A549 (cell line): ENCODE measurements around the gene HUNK. TPM values are rescaled to one million over a fixed set of nuclear protein-coding genes. Genes with fewer than 3 reads are reported as not detected.
A peak's percentile ranks its signal among the peaks of the same experiment; 100 is the strongest.

Experiments
- ATAC-seq, 2 experiments: fragments of 200-7000 bp in 1 of 2; fragments of >200 bp in 1 of 2; cut with Nextera tagmentation in 1 of 2; cut with Tn5 transposase in 1 of 2; 3 replicates each; pipeline versions ENCODE4 v1.8.0 to v1.9.1; 2018 to 2020; ENCODE audit warnings: mild to moderate bottlenecking in 1 of 2, moderate library complexity in 1 of 2
- CTCF ChIA-PET: fragments of 300-600 bp; sonication (Branson Sonifier 250); formaldehyde crosslinking; extraction: SDS; loops from one replicate; lab custom pipeline; 2021; ENCODE audit warnings: antibody characterized with exemption, inconsistent platforms; lab: Yijun Ruan, JAX
- POLR2A ChIA-PET: fragments of 350-600 bp; formaldehyde crosslinking; extraction: SDS; loops from one replicate; lab custom pipeline; 2021; ENCODE audit warnings: antibody characterized with exemption, inconsistent platforms; lab: Yijun Ruan, JAX
- DNase-seq, 2 experiments: peaks; one replicate each; pipeline versions ENCODE4 v3.0.0 to v3.0.0-alpha.2; 2011 to 2016; ENCODE audit warnings: low read depth in 1 of 2, low spot score in 1 of 2
- FAIRE-seq: peaks from 2 replicates; lab custom pipeline; 2011; peaks lifted over from hg19 to GRCh38; lab: Jason Lieb, UNC
- H3K27ac ChIP-seq, 2 experiments: fragments of >200 bp; sonication (Bioruptor Twin); formaldehyde crosslinking; 3 replicates each; pipeline ENCODE4 v1.5.1; 2016 to 2017
- H3K4me1 ChIP-seq: fragments of >200 bp; sonication (Bioruptor Twin); formaldehyde crosslinking; 3 replicates; pipeline ENCODE4 v1.6.1; 2016
- H3K4me2 ChIP-seq: fragments of >200 bp; sonication (Bioruptor Twin); formaldehyde crosslinking; 3 replicates; pipeline ENCODE4 v1.6.1; 2016
- H3K4me3 ChIP-seq: fragments of >200 bp; sonication (Bioruptor Twin); formaldehyde crosslinking; 3 replicates; pipeline ENCODE4 v1.5.1; 2016
- H3K9me3 ChIP-seq: fragments of >200 bp; sonication (Bioruptor Twin); formaldehyde crosslinking; 3 replicates; pipeline ENCODE4 v1.6.1; 2016
- BHLHE40 ChIP-seq: IDR thresholded peaks from 2 replicates; pipeline ENCODE4 v1.6.1; 2012; ENCODE audit warnings: low read depth, low read length, inconsistent platforms
- CHD4 ChIP-seq: fragments of 200-600 bp; sonication (generic); IDR thresholded peaks from 2 replicates; pipeline ENCODE4 v1.6.1; 2016; ENCODE audit warnings: antibody characterized with exemption, mild to moderate bottlenecking, borderline replicate concordance
- E2F6 ChIP-seq: IDR thresholded peaks from 2 replicates; pipeline ENCODE4 v1.6.1; 2012; ENCODE audit warnings: low read depth, borderline replicate concordance
- EHF ChIP-seq: fragments of 250-450 bp; sonication (Bioruptor Pico); IDR thresholded peaks from 2 replicates; pipeline ENCODE4 v1.5.0; 2020; ENCODE audit warnings: mild to moderate bottlenecking
- EHMT2 ChIP-seq: fragments of 200-600 bp; sonication (generic); IDR thresholded peaks from 2 replicates; pipeline ENCODE4 v1.6.1; 2016; ENCODE audit warnings: antibody characterized with exemption, low read depth, mild to moderate bottlenecking, moderate library complexity
- ESRRA ChIP-seq: fragments of 150-350 bp; IDR thresholded peaks from 2 replicates; pipeline ENCODE4 v1.6.1; 2014; ENCODE audit warnings: mild to moderate bottlenecking, low read length, borderline replicate concordance
- FOSL2 ChIP-seq, 2 experiments: fragments of 450-650 bp in 1 of 2; fragments of >200 bp in 1 of 2; sonication (Bioruptor Twin) in 1 of 2; formaldehyde crosslinking; IDR thresholded peaks; 2 replicates each; pipeline versions ENCODE4 v1.5.0 to v1.6.1; 2016 to 2020; ENCODE audit warnings: mild to moderate bottlenecking in 1 of 2, moderate library complexity in 1 of 2
- HDAC2 ChIP-seq: fragments of 200-600 bp; sonication (generic); IDR thresholded peaks from 2 replicates; pipeline ENCODE4 v1.6.1; 2016
- HES2 ChIP-seq: fragments of >200 bp; sonication (Bioruptor Twin); formaldehyde crosslinking; IDR thresholded peaks from 2 replicates; pipeline ENCODE4 v1.6.1; 2016
- HOXB13 ChIP-seq: fragments of 250-450 bp; sonication (Bioruptor Pico); IDR thresholded peaks from 2 replicates; pipeline ENCODE4 v1.5.0; 2020; ENCODE audit warnings: low read depth, mild to moderate bottlenecking, moderate library complexity
- JUNB ChIP-seq: fragments of >200 bp; sonication (Bioruptor Twin); formaldehyde crosslinking; IDR thresholded peaks from 2 replicates; pipeline ENCODE4 v1.6.1; 2016
- KDM5A ChIP-seq: fragments of 200-600 bp; sonication (generic); IDR thresholded peaks from 2 replicates; pipeline ENCODE4 v1.6.1; 2016; ENCODE audit warnings: antibody characterized with exemption, mild to moderate bottlenecking
- MAFK ChIP-seq: fragments of 450-650 bp; IDR thresholded peaks from 2 replicates; pipeline ENCODE4 v1.6.1; 2014; ENCODE audit not compliant: partially characterized antibody
- MAX ChIP-seq: IDR thresholded peaks from 2 replicates; pipeline ENCODE4 v1.6.1; 2012
- NR3C1 ChIP-seq: fragments of >200 bp; sonication (Bioruptor Twin); formaldehyde crosslinking; IDR thresholded peaks from 3 replicates; pipeline ENCODE4 v1.6.1; 2017
- PBX3 ChIP-seq: IDR thresholded peaks from 2 replicates; pipeline ENCODE4 v1.6.1; 2012
- RARB ChIP-seq: fragments of 250-450 bp; sonication (Bioruptor Pico); IDR thresholded peaks from 2 replicates; pipeline ENCODE4 v1.8.0; 2021; ENCODE audit warnings: mild to moderate bottlenecking, moderate library complexity
- RFX5 ChIP-seq: fragments of 450-650 bp; IDR thresholded peaks from 2 replicates; pipeline ENCODE4 v1.7.1; 2014; ENCODE audit warnings: antibody characterized with exemption, mild to moderate bottlenecking, moderate library complexity
- RNF2 ChIP-seq: fragments of 200-600 bp; sonication (generic); IDR thresholded peaks from 2 replicates; pipeline ENCODE4 v1.6.1; 2016; ENCODE audit warnings: low read depth, mild to moderate bottlenecking, antibody characterized with exemption, moderate library complexity, borderline replicate concordance
- USF2 ChIP-seq: fragments of 450-650 bp; IDR thresholded peaks from 2 replicates; pipeline ENCODE4 v1.6.1; 2014; ENCODE audit warnings: antibody characterized with exemption
- ZFP36 ChIP-seq: fragments of 450-650 bp; IDR thresholded peaks from 2 replicates; pipeline ENCODE4 v1.6.1; 2014; ENCODE audit warnings: borderline replicate concordance; ENCODE audit not compliant: partially characterized antibody
- ZNF302 ChIP-seq: fragments of 250-450 bp; sonication (Bioruptor Pico); IDR thresholded peaks from 2 replicates; pipeline ENCODE4 v1.9.0; 2021; ENCODE audit warnings: inconsistent platforms, mild to moderate bottlenecking, moderate library complexity
- ZSCAN20 ChIP-seq: fragments of 250-450 bp; sonication (Bioruptor Pico); IDR thresholded peaks from 2 replicates; pipeline ENCODE4 v1.8.0; 2022; ENCODE audit warnings: mild to moderate bottlenecking, moderate library complexity
- WGBS: methylation state at CpG from one replicate; pipeline ENCODE4 v1.1.6; 2017; ENCODE audit errors: missing lambda C conversion rate; 5-methylcytosine and 5-hydroxymethylcytosine counted together
- polyA plus RNA-seq, 4 experiments: library from polyadenylated mRNA; depleted of rRNA in 3 of 4; stranded (reverse); fragments of >200 nt; fragmentation: RNase III in 1 of 4; extraction: RNeasy Plus Mini Kit Qiagen cat#74134 plus additional on column Dnase treatment in 1 of 4; gene quantifications; 2 replicates in 3 of 4; 3 replicates in 1 of 4; pipeline ENCODE4 v1.2.3, GENCODE V29; 2011 to 2017

Gene HUNK
- polyA plus RNA-seq, 2 of the 4 experiments (the other 2 are of a cell fraction): 0.44 to 0.52 TPM

GRCh38 chr21:31999810-32000468 is 127.1 kb downstream of the HUNK start:
- TF ChIP-seq MAFK: peak; percentile 64
- TF ChIP-seq NR3C1: no peak
- TF ChIP-seq ZNF302 (CRISPR knock-in tag): no peak
- no peak for TF ChIP-seq USF2
- ATAC-seq: no peak
- FAIRE-seq: no peak
- H3K4me1 ChIP-seq: no peaks in the 10 kb centered on the region
- no peak overlapping the region for H3K4me2 ChIP-seq
- H3K9me3 ChIP-seq: no peaks in the 10 kb centered on the region
- POLR2A ChIA-PET: no interaction called here
- CTCF ChIA-PET: interaction anchor here (1.1 kb wide), 1 partner anchor 48 kb away, joined by 3 read pairs; no protein-coding TSS in a partner anchor
- no peak overlapping the region for H3K27ac ChIP-seq
- 59% methylated on average over 11 of the region's 12 CpGs for WGBS
- no peak overlapping the region for H3K4me3 ChIP-seq
- DNase-seq: no peak

- WGBS: 61% methylated on average over 10 of the region's 11 CpGs
- DNase-seq (no peak), FAIRE-seq (no peak), ATAC-seq (no peak)
- Histone ChIP-seq H3K27ac (no peak overlapping the region), H3K9me3 (no peaks in the 10 kb centered on the region), H3K4me1 (no peaks in the 10 kb centered on the region), H3K4me3 (no peak overlapping the region), H3K4me2 (no peak overlapping the region)
- ChIA-PET POLR2A (no interaction called here), CTCF (no interaction called here)
- TF ChIP-seq RFX5: no peak
Measured at GRCh38 chr21:32001390-32001789, 128.6 kb downstream of the HUNK start.

GRCh38 chr21:32003411-32003810 is 130.6 kb downstream of the HUNK start:
- DNase-seq (no peak), FAIRE-seq (no peak), ATAC-seq (no peak)
- Histone ChIP-seq H3K4me3 (no peak overlapping the region), H3K4me1 (no peaks in the 10 kb centered on the region), H3K27ac (no peak overlapping the region), H3K4me2 (no peak overlapping the region), H3K9me3 (no peaks in the 10 kb centered on the region)
- CTCF ChIA-PET: no interaction called here
- WGBS: 52% methylated on average over 2 of the region's 2 CpGs
- no peak for TF ChIP-seq PBX3
- POLR2A ChIA-PET: no interaction called here

- ATAC-seq: no peak
- TF ChIP-seq HDAC2 (no peak), RFX5 (no peak), BHLHE40 (no peak), ESRRA (no peak), KDM5A (no peak), RNF2 (no peak), JUNB (no peak), E2F6 (no peak)
- H3K9me3 ChIP-seq: no peaks in the 10 kb centered on the region
- FAIRE-seq: no peak
- H3K27ac ChIP-seq: no peak overlapping the region
- H3K4me3 ChIP-seq: no peak overlapping the region
- no peak overlapping the region for H3K4me2 ChIP-seq
- no peak for DNase-seq
- ChIA-PET POLR2A (no interaction called here), CTCF (no interaction called here)
- WGBS: 12% methylated on average over 3 of the region's 3 CpGs
- H3K4me1 ChIP-seq: no peaks in the 10 kb centered on the region
Measured at GRCh38 chr21:32004291-32004690, 131.5 kb downstream of the HUNK start.

GRCh38 chr21:32007456-32007855 is 134.6 kb downstream of the HUNK start:
- WGBS: 0% methylated on average over 1 of the region's 5 CpGs
- H3K4me3 ChIP-seq: no peak overlapping the region
- peak; percentile 18 to 31 for DNase-seq
- no peaks in the 10 kb centered on the region for H3K4me1 ChIP-seq
- peak overlapping the region; percentile 5; the same call in 1 of the 3 replicates for H3K4me2 ChIP-seq
- H3K9me3 ChIP-seq: no peaks in the 10 kb centered on the region
- no peak overlapping the region for H3K27ac ChIP-seq
- FAIRE-seq: no peak
- CTCF ChIA-PET: no interaction called here
- POLR2A ChIA-PET: no interaction called here
- ATAC-seq: peak in 1 of 2 experiments; percentile 64; a peak in 2 of 6 replicates
- 0 out of 2 replicates have a peak, but pooled peaks have one; percentile 38 for TF ChIP-seq FOSL2 (IDR thresholded peaks at IDR 0.05)
- no peak for TF ChIP-seq FOSL2 (CRISPR knock-in tag; IDR thresholded peaks at IDR 0.05)
- TF ChIP-seq NR3C1: no peak
- TF ChIP-seq EHF (CRISPR knock-in tag): no peak
- TF ChIP-seq E2F6: no peak
- TF ChIP-seq HOXB13 (CRISPR knock-in tag): no peak
- no peak for TF ChIP-seq MAX
- TF ChIP-seq CHD4: no peak
- TF ChIP-seq HES2: no peak
- TF ChIP-seq EHMT2: no peak
- TF ChIP-seq ZSCAN20 (CRISPR knock-in tag): no peak
- TF ChIP-seq RARB (CRISPR knock-in tag): no peak
- TF ChIP-seq ZFP36: no peak
